NCI-H526 treated with DMSO at 0.1 percent for 48 hours (cell line): ENCODE results near the gene GTF3C2.
"Not testable (repeated sequence)": the region's sequence is repeated elsewhere in the genome, so short reads cannot be mapped to it uniquely, and the experiment has no call there.

Source experiments
- DNase-seq: peaks from one replicate; lab custom pipeline; 2025; lab: John Stamatoyannopoulos, UW

The GTF3C2 gene

DNA sequence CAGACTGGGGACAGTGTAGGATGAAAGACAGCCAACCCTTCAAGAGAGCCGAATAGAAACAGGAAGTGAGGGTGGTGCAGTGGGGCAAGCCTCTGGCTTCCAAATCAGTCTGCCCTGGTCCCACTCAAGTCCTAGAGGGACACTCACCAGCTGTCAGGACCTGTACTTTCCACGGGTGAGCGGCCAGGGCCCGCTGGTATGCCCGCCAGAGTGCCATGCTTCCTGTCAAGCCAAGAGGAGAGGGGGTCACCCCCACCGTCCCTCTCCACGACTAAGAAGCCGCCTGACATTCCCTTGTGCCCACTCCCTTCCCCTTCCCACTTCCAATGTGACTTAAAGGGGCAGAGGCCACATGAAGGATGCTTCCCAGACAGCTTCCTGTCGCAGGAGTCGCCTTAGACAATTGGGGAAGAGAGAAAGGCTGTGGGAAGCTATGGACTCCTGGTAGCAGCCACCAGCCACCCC lies 34.2 kb downstream of the GTF3C2 start:
- no peak for DNase-seq

DNA sequence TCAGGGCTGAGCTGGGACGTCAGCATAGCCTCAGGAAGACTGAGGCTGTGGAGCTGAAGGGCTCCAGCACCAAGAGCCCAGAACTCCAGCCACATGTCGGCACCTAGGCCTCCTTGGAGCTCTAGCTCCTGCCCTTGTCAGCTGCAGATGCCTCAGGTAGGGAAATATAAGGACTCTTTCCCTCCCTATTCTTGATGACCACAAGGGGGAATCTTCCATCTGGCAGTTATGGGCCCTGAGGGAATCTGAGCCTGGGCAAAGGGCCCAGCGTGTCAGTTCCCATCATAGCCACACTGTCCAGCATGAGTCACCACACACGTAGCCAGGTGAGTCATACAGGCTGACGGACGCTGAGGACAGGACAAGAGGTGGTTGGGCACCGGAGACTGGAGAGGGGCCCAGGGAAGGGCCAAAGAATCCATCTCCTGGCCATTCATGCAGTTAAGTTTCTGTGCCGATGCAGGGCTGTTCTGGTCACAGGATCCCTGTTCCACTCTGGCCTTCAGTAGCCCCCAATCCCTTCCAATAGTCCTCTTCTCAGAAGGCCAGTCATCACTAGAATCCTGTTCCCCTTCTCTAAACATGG lies 35.5 kb downstream of the GTF3C2 start:
- no peak for DNase-seq

DNA sequence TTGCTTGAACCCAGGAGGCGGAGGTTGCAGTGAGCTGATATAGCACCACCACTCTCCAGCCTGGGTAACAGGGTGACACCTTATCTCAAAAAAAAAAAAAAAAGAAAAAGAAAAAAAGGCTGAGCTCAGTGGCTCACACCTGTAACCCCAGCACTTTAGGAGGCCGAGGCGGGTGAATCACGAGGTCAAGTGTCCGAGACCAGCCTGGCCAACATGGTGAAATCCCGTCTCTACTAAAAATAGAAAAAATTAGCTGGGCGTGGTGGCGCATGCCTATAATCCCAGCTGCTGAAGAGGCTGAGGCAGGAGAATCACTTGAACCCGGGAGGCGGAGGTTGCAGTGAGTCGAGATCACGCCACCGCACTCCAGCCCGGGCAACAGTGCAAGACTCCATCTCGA lies 36.7 kb downstream of the GTF3C2 start:
- DNase-seq = not testable (repeated sequence)

DNA sequence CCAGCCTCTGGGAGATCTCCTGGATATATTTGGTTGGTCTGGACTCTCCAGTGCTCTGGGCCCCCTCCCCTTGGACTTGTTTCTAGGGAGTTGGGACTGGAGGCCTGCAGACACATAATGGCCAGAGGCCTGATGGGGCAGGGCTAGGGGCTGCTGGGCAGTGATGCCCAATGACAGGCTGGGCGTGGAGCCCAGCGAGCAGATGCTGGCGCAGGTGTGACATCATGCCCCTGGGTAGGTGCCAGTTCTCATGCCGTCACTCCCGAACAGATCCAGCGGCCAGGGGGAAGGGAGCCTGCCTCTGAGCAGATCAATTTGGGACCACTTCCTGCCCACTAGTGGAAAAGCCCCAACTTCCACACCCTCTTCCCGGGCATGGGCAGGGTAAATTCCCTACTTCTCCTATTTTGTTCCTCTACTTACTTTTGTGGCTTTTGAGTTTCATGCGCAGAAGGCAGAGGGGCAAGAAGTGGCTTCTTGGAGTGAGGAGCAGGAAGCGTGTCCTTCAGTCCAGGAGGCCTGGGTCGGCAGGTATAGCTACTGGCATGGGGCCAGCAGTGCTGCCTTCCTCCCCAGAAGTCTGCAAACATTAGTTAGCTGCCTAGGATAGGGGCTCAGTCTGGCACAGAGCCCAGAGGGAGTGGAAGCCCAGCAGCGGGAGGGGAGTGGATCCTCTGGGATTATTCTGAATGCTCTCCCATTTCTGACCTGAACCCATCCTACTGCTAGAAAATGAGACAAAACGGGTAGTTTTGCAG lies 39.7 kb downstream of the GTF3C2 start:
- no peak for DNase-seq

- DNase-seq = no peak
Observed at GRCh38 chr2:27315122-27315521, 41.4 kb downstream of the GTF3C2 start.

GRCh38 chr2:27314709-27315108 lies 41.9 kb downstream of the GTF3C2 start:
- no peak for DNase-seq

- no peak for DNase-seq
Observed at GRCh38 chr2:27313882-27314645, 42.5 kb downstream of the GTF3C2 start.

- DNase-seq = no peak
Observed at GRCh38 chr2:27312152-27312551, 44.4 kb downstream of the GTF3C2 start.

DNA sequence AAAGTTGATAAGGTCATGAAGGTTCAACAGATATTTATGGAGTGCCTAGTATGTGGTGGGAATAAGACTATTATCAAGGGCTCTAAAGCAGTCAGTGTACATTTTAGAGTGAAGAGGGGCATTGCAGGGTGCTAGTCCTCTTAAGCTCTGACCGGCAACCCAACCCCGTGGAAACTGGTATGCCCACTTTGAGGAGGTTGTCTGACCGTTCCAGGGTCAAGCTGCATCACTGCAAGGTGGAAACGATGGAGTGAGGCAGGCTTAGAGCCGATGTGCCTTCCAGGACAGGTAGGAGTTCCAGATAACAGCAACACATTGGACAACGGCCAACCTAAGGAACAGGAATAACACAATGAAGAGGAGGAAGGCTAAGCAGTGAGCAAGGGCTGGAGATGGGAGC lies 46.9 kb downstream of the GTF3C2 start:
- DNase-seq = no peak

GRCh38 chr2:27308359-27308881 lies 48.1 kb downstream of the GTF3C2 start, which contains the start of gene UCN:
Gene UCN, minus strand, starts transcription at chr2:27308445. Its CDS starts 550 bp downstream, at chr2:27307895.
- no peak for DNase-seq

GRCh38 chr2:27307545-27308358 lies 48.8 kb downstream of the GTF3C2 start:
- no peak for DNase-seq

DNA sequence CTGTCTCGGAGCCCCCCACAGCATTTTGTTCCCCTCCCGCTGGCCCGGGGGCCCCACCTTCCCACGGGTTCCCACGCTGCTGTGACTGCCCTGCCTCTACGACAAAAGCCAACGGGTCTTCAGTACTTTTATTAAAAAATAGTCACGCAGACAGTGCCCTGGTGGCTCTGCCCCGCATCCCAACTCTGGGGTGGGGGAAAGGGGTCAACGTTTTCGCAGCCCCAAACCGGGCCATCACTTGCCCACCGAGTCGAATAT lies 49.3 kb downstream of the GTF3C2 start:
- DNase-seq = no peak

DNA sequence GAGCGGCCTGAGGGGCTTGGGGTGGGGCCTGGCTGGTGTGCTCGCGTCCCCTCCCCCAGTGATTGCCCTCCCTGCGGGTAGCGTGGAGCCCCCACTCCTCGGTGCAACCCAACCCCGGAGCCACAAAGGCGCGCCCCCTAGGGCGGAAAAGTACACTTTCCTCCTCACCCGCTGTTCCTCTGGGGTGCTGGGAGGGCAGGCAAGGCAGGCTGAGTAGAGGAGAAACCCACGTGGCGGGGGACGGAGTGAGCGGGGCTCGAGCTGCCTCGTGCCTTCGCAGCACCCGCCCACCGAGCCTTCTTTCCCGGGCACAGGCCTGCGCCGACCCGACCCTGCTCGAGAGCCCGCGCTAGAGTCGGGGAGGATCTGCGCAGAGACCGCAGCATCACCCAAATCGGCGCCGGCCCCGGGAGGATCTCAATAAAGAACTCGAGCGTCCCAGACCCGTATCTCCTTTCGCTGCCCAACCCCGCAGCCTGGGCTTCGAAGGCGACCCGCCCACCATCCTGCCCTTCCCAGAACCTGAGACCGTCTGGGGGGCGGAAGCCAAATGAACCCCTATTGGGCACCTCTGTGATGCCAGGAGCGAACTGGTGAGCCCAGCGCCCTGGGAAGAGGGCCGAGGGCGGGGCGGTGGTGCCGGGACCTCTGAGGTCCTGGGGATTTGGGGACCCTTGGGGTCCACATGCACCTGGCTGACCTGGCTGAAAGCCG lies 49.8 kb downstream of the GTF3C2 start:
- DNase-seq = no peak

DNA sequence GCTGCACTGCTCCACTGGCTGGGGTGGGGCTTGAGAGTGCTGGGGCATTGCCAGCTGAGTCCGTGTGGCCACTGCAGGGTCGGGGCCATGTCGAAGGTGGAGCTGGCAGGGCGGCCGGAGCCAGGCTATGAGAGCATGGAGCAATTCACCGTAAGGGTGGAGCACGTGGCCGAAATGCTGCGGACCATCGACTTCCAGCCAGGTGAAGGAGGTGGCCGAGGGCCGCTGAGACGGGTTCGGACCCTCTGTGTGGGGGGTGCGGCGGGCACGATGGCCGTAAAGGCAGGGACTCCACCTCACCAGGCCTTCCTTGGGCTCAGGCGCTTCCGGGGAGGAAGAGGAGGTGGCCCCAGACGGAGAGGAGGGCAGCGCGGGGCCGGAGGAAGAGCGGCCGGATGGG lies 50.4 kb downstream of the GTF3C2 start:
- DNase-seq = no peak

GRCh38 chr2:27305516-27305915 lies 51.0 kb downstream of the GTF3C2 start:
- DNase-seq = no peak

GRCh38 chr2:27304488-27305240 lies 51.9 kb downstream of the GTF3C2 start:
- no peak for DNase-seq

- peak; percentile 34 for DNase-seq
Observed at GRCh38 chr2:27303093-27304025, 53.2 kb downstream of the GTF3C2 start.

- DNase-seq = not testable (repeated sequence)
Observed at GRCh38 chr2:27300606-27301005, 56.0 kb downstream of the GTF3C2 start.

- no peak for DNase-seq
Observed at GRCh38 chr2:27298391-27299080, 58.0 kb downstream of the GTF3C2 start.
